ENCODE measurements around the gene CHMP4A. TPM values are rescaled to one million over a fixed set of nuclear protein-coding genes. Genes with fewer than 3 reads are reported as not detected.

CHMP4A gene
- total RNA-seq, 1 donor from 2014 or later, result 27.0 TPM

DNA sequence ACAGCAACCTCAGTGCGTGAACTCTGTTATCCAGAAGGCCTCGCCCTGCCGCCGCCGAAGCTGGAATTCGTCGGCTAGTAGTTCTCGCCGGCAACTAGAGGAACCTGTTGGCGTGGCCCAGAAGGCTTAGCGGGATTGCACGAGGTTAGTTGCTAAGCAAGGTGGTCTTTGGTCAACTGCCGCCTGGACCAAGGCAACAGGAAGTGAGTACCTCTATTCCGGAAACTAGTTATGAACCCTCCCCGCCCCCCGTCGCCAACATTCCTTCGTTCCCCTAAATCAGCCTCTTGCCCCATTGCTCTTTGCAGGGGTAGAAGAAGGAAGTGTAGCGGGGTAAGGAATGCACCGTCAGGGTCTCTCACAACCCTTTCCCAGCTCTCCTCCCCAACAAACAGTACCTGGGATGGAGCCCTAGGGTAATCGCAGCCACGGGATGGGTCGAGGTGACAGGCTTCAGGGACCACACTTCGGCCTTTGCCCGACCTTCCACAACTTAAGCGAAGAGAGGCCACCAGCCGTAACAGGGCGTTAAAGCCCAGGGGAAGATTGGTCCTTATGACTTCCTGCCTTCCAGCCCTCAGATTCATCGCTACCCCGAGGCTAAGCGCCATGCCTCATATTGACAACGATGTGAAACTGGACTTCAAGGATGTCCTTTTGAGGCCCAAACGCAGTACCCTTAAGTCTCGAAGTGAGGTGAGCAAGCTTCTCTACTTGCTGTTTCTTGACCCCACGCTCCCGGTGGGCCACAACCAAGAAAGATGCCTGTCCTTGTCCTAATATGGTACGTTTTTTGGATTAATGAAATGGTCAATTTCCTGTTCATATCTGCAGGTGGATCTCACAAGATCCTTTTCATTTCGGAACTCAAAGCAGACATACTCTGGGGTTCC, 19.6 kb upstream of the CHMP4A start, which contains the start of gene GMPR2:
Gene GMPR2 (plus strand): TSS at position 285 of the 893 bp plus-strand sequence. CDS start 325 bp downstream, at position 610.
- H3K36me3 ChIP-seq, result peaks cover 17 to 40% of the 10 kb centered on the region in 2 donors
- no peaks in the 10 kb centered on the region for H3K27me3 ChIP-seq
- H3K27ac ChIP-seq, result peak within 1 kb of the TSS; percentile 86 to 89
- peak within 1 kb of the TSS; percentile 85 to 90 for H3K4me3 ChIP-seq
- intact Hi-C loops (cut with DNase I), result loop anchor here (1.0 to 5.0 kb wide), 5 partner anchors 9 to 86 kb away; partner anchors contain the start of genes MDP1, PSME2, RABGGTA and RNF31
- no peaks in the 10 kb centered on the region for H3K9me3 ChIP-seq
- H3K4me1 ChIP-seq, result peaks cover 10 to 20% of the 10 kb centered on the region in 2 donors
- no peak for DNase-seq (ENCODE audit: low spot score in 2 of 2)
- TF ChIP-seq, protein P1, sequence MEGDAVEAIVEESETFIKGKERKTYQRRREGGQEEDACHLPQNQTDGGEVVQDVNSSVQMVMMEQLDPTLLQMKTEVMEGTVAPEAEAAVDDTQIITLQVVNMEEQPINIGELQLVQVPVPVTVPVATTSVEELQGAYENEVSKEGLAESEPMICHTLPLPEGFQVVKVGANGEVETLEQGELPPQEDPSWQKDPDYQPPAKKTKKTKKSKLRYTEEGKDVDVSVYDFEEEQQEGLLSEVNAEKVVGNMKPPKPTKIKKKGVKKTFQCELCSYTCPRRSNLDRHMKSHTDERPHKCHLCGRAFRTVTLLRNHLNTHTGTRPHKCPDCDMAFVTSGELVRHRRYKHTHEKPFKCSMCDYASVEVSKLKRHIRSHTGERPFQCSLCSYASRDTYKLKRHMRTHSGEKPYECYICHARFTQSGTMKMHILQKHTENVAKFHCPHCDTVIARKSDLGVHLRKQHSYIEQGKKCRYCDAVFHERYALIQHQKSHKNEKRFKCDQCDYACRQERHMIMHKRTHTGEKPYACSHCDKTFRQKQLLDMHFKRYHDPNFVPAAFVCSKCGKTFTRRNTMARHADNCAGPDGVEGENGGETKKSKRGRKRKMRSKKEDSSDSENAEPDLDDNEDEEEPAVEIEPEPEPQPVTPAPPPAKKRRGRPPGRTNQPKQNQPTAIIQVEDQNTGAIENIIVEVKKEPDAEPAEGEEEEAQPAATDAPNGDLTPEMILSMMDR (IDR thresholded peaks at IDR 0.05), result no peak

DNA sequence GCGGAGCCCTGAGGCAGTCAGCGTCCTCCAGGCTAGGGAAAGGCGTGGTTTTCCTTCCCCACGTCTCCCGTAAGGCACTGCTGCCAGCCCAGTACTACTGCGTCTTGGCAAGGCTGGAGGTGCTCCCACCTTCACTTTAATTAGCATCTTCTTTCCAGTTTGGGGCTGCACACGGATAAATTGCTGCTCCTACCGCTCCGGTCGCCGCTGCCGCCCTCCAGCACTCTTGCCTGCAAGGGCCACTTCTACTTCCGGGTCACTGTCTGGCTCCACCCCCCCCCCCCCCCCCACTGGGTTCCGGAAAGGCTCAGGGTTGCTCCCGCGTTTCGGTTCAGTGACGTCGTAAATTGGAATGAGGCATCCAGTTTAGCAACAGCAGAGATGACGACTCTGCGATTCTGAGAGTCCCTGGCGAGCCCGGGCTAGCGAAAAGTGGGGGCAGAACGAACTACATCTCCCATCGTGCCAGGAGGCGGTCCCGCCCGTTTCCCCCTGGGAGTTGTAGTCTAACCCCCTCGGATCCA, 18.9 kb upstream of the CHMP4A start, which contains the start of gene NEDD8:
Gene NEDD8 (minus strand): TSS at position 247 of the 524 bp plus-strand sequence. CDS start 100 bp downstream, at position 147.
- peak within 1 kb of the TSS; percentile 86 to 89 for H3K27ac ChIP-seq
- peak; percentile 87 to 97 for DNase-seq (ENCODE audit: low spot score in 2 of 2)
- TF ChIP-seq, protein P1 (IDR thresholded peaks at IDR 0.05), result no peak
- H3K27me3 ChIP-seq, result no peaks in the 10 kb centered on the region
- no peaks in the 10 kb centered on the region for H3K9me3 ChIP-seq
- peaks cover 11 to 40% of the 10 kb centered on the region in 2 donors for H3K36me3 ChIP-seq
- peaks cover 10 to 20% of the 10 kb centered on the region in 2 donors for H3K4me1 ChIP-seq
- intact Hi-C loops (cut with DNase I), result loop anchor here (1.0 to 5.0 kb wide), 5 partner anchors 10 to 85 kb away; partner anchors contain the start of genes MDP1, PSME2, RABGGTA and RNF31
- peak within 1 kb of the TSS; percentile 85 to 90 for H3K4me3 ChIP-seq

- Histone ChIP-seq H3K27me3 (no peaks in the 10 kb centered on the region), H3K4me1 (peaks cover 10 to 20% of the 10 kb centered on the region in 2 donors), H3K36me3 (peaks cover 5 to 34% of the 10 kb centered on the region in 2 donors), H3K9me3 (no peaks in the 10 kb centered on the region), H3K4me3 (peak overlapping the region; percentile 85 to 90), H3K27ac (peak overlapping the region; percentile 86 to 89)
- intact Hi-C loops (cut with DNase I), result loop anchor here (1.0 to 5.0 kb wide), 5 partner anchors 11 to 84 kb away; partner anchors contain the start of genes MDP1, PSME2, RABGGTA and RNF31
- TF ChIP-seq, protein P1 (IDR thresholded peaks at IDR 0.05), result no peak
- DNase-seq (ENCODE audit: low spot score in 2 of 2), result no peak
These were observed 18.2 kb upstream of the CHMP4A start for GRCh38 chr14:24231263-24232120.

GRCh38 chr14:24228902-24229301, 15.6 kb upstream of the CHMP4A start:
- Histone ChIP-seq H3K36me3 (peaks cover 2 to 15% of the 10 kb centered on the region in 2 donors), H3K27me3 (no peaks in the 10 kb centered on the region), H3K4me1 (peaks cover 10 to 16% of the 10 kb centered on the region in 2 donors), H3K4me3 (no peak overlapping the region), H3K9me3 (no peaks in the 10 kb centered on the region), H3K27ac (no peak overlapping the region)
- DNase-seq (ENCODE audit: low spot score in 2 of 2), result peak in 1 of 2 donors; percentile 21
- TF ChIP-seq, protein P1 (IDR thresholded peaks at IDR 0.05), result no peak
- intact Hi-C loops (cut with DNase I), result no loop called here

DNA sequence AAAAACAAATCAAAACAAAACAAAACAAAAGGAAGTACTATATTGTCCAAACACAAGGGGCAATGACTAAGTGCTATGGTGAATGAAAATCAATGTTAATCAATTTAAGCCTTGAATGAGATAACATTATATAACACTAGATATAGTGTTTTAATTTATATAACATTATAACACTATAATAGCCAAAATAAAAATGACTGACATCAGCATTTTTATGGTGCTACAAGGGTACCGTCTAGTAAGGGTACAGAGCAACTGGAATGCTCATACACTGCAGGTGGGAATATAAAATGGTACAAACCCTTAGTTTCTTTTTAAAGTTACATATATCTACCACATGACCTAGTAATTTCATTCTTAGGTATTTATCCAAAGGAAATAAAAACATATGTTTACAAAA, 13.2 kb upstream of the CHMP4A start:
- peaks cover 2 to 8% of the 10 kb centered on the region in 2 donors for H3K4me1 ChIP-seq
- no peaks in the 10 kb centered on the region for H3K27me3 ChIP-seq
- intact Hi-C loops (cut with DNase I), result no loop called here
- no peak overlapping the region for H3K27ac ChIP-seq
- peaks cover 2 to 15% of the 10 kb centered on the region in 2 donors for H3K36me3 ChIP-seq
- DNase-seq (ENCODE audit: low spot score in 2 of 2), result no peak
- H3K9me3 ChIP-seq, result no peaks in the 10 kb centered on the region
- TF ChIP-seq, protein P1 (IDR thresholded peaks at IDR 0.05), result no peak
- no peak overlapping the region for H3K4me3 ChIP-seq
